ENCODE results near the gene PTPRF. TPM values are rescaled to one million over a fixed set of nuclear protein-coding genes. Genes with fewer than 3 reads are reported as not detected.
A peak's percentile ranks its signal among the peaks of the same experiment; 100 is the strongest.

The PTPRF gene
- total RNA-seq, 1 donor from 2014 or later: 66.7 TPM

GRCh38 chr1:43621386-43621785, 90.7 kb downstream of the PTPRF start:
- H3K4me1 Mint-ChIP-seq (ENCODE audit: low read depth): peaks cover 9% of the 10 kb centered on the region
- no peak overlapping the region for H3K27ac Mint-ChIP-seq (ENCODE audit: unreplicated experiment)
- H3K9me3 Mint-ChIP-seq (ENCODE audit: low read depth): no peaks in the 10 kb centered on the region
- H3K4me3 Mint-ChIP-seq (ENCODE audit: unreplicated experiment): no peak overlapping the region
- DNase-seq (ENCODE audit: low spot score): no peak
- TF ChIP-seq CTCF (IDR thresholded peaks at IDR 0.05): no peak
- peaks cover 18% of the 10 kb centered on the region for H3K36me3 Mint-ChIP-seq (ENCODE audit: low read depth)
- H3K27me3 Mint-ChIP-seq (ENCODE audit: low read depth): no peaks in the 10 kb centered on the region

- TF ChIP-seq CTCF (IDR thresholded peaks at IDR 0.05): no peak
- H3K27ac Mint-ChIP-seq (ENCODE audit: unreplicated experiment): no peak overlapping the region
- no peak overlapping the region for H3K4me3 Mint-ChIP-seq (ENCODE audit: unreplicated experiment)
- H3K4me1 Mint-ChIP-seq (ENCODE audit: low read depth): peaks cover 9% of the 10 kb centered on the region
- peaks cover 15% of the 10 kb centered on the region for H3K36me3 Mint-ChIP-seq (ENCODE audit: low read depth)
- no peaks in the 10 kb centered on the region for H3K9me3 Mint-ChIP-seq (ENCODE audit: low read depth)
- peak; percentile 64 for DNase-seq (ENCODE audit: low spot score)
- H3K27me3 Mint-ChIP-seq (ENCODE audit: low read depth): no peaks in the 10 kb centered on the region
Measured at GRCh38 chr1:43621861-43622260, 91.2 kb downstream of the PTPRF start.

GRCh38 chr1:43622471-43622870, 91.8 kb downstream of the PTPRF start:
- Mint-ChIP-seq H3K27me3 (ENCODE audit: low read depth) (no peaks in the 10 kb centered on the region), H3K9me3 (ENCODE audit: low read depth) (no peaks in the 10 kb centered on the region), H3K4me3 (ENCODE audit: unreplicated experiment) (no peak overlapping the region), H3K27ac (ENCODE audit: unreplicated experiment) (peak overlapping the region; percentile 71), H3K36me3 (ENCODE audit: low read depth) (peaks cover 15% of the 10 kb centered on the region), H3K4me1 (ENCODE audit: low read depth) (peaks cover 9% of the 10 kb centered on the region)
- TF ChIP-seq CTCF (IDR thresholded peaks at IDR 0.05): no peak
- DNase-seq (ENCODE audit: low spot score): peak; percentile 27

- Mint-ChIP-seq H3K27me3 (ENCODE audit: low read depth) (no peaks in the 10 kb centered on the region), H3K36me3 (ENCODE audit: low read depth) (peaks cover 9% of the 10 kb centered on the region), H3K4me1 (ENCODE audit: low read depth) (peaks cover 9% of the 10 kb centered on the region), H3K27ac (ENCODE audit: unreplicated experiment) (peak overlapping the region; percentile 71), H3K4me3 (ENCODE audit: unreplicated experiment) (no peak overlapping the region), H3K9me3 (ENCODE audit: low read depth) (no peaks in the 10 kb centered on the region)
- no peak for TF ChIP-seq CTCF (IDR thresholded peaks at IDR 0.05)
- DNase-seq (ENCODE audit: low spot score): peak; percentile 68
Measured at GRCh38 chr1:43622901-43623780, 92.5 kb downstream of the PTPRF start.

GRCh38 chr1:43625063-43625780, 94.5 kb downstream of the PTPRF start:
- Mint-ChIP-seq H3K27ac (ENCODE audit: unreplicated experiment) (no peak overlapping the region), H3K27me3 (ENCODE audit: low read depth) (no peaks in the 10 kb centered on the region)
- no peak for TF ChIP-seq CTCF (IDR thresholded peaks at IDR 0.05)

More at GRCh38 chr1:43625063-43625780, 94.5 kb downstream of the PTPRF start:
- H3K4me3 Mint-ChIP-seq (ENCODE audit: unreplicated experiment): no peak overlapping the region
- no peaks in the 10 kb centered on the region for H3K9me3 Mint-ChIP-seq (ENCODE audit: low read depth)
- H3K36me3 Mint-ChIP-seq (ENCODE audit: low read depth): peaks cover 7% of the 10 kb centered on the region
- no peak for DNase-seq (ENCODE audit: low spot score)
- H3K4me1 Mint-ChIP-seq (ENCODE audit: low read depth): peaks cover 9% of the 10 kb centered on the region
